ENCODE measurements around the gene NDUFC2.

Gene NDUFC2

GRCh38 chr11:78037056-78037455 is 42.6 kb downstream of the NDUFC2 start:
- CTCF ChIA-PET: interaction anchor here (8.2 kb wide), 1 partner anchor 9 kb away, joined by 89 read pairs; no protein-coding TSS in a partner anchor
- TF ChIP-seq CTCF (IDR thresholded peaks at IDR 0.05; ENCODE audit: control extremely low read depth, extremely low read depth, low read depth, missing control alignments): no peak
- no peak for DNase-seq (ENCODE audit: extremely low spot score)
- POLR2A ChIA-PET: no interaction called here

- ChIA-PET POLR2A (no interaction called here), CTCF (interaction anchor here (0.8 to 8.2 kb wide), 2 partner anchors 10 to 37 kb away, joined by 3 to 89 read pairs; no protein-coding TSS in a partner anchor)
- TF ChIP-seq CTCF (IDR thresholded peaks at IDR 0.05; ENCODE audit: control extremely low read depth, extremely low read depth, low read depth, missing control alignments): no peak
- no peak for DNase-seq (ENCODE audit: extremely low spot score)
Observed at GRCh38 chr11:78036313-78036712, 43.3 kb downstream of the NDUFC2 start.

DNA sequence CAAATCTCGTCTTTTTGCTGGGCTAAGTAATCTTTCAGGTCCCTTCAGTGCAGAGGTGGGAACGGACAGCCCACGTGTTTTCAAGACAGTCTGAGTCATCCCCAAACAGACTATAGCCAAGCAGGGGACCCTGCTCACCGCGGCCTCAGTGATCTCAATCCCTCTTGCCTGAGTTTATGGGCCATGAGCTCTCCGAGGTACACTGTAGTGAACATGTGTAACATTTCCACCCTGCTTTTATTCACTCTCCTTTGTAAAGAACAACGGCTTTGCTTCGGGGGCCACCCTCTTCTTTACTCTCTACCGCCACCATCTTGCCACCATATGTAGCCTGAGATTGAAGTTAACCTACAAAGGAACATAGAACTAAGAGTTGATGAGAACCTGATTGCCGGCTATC is 45.0 kb downstream of the NDUFC2 start:
- no peak for TF ChIP-seq CTCF (IDR thresholded peaks at IDR 0.05; ENCODE audit: control extremely low read depth, extremely low read depth, low read depth, missing control alignments)
- CTCF ChIA-PET: interaction anchor here (1.4 to 8.2 kb wide), 2 partner anchors 11 to 23 kb away, joined by 3 to 89 read pairs; no protein-coding TSS in a partner anchor
- no peak for DNase-seq (ENCODE audit: extremely low spot score)
- POLR2A ChIA-PET: interaction anchor here (1.1 kb wide), 1 partner anchor 16 kb away, joined by 4 read pairs; no protein-coding TSS in a partner anchor

DNA sequence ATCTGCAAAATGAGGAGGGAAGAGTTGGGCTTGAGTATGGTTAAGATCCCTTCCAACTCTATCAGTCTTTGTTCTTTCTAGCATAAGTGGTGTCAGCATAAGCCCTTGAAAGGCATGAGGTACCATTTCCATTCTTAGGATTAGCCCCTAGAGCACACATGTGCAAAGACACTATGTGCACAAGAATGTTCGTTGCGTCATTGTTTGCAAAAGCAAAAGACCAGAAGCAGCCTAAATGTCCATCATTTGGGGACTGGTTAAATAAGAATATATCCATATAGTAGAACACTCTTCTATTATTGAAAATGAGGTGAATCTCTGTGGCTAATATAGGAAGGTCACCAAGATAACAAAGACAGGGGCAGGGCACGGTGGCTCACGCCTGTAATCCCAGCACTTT is 46.6 kb downstream of the NDUFC2 start:
- TF ChIP-seq CTCF (IDR thresholded peaks at IDR 0.05; ENCODE audit: control extremely low read depth, extremely low read depth, low read depth, missing control alignments): no peak
- CTCF ChIA-PET: interaction anchor here (8.2 kb wide), 1 partner anchor 13 kb away, joined by 89 read pairs; no protein-coding TSS in a partner anchor
- POLR2A ChIA-PET: no interaction called here
- DNase-seq (ENCODE audit: extremely low spot score): no peak

GRCh38 chr11:78032090-78032489 is 47.6 kb downstream of the NDUFC2 start:
- ChIA-PET CTCF (interaction anchor here (8.2 kb wide), 1 partner anchor 14 kb away, joined by 89 read pairs; no protein-coding TSS in a partner anchor), POLR2A (interaction anchor here (2.0 kb wide), 1 partner anchor 37 kb away, joined by 6 read pairs; no protein-coding TSS in a partner anchor)
- no peak for TF ChIP-seq CTCF (IDR thresholded peaks at IDR 0.05; ENCODE audit: control extremely low read depth, extremely low read depth, low read depth, missing control alignments)
- no peak for DNase-seq (ENCODE audit: extremely low spot score)

DNA sequence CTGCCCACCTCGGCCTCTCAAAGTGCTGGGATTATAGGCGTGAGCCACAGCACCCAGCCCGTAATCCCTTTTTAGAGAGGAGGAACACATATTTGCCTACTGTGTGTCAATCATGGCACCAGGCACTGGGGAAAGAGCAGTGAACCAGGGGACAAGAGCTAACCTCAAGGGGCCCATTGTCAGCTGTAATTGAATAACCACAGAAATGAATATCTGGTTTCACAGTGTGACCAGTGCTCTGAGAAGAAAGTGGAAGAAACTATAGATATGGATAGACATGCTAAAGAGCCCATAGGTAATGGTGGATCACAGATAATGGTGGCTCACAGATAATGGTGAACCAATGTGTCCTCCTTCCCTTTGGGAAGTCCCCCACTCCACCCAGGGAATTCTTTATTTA is 48.0 kb downstream of the NDUFC2 start:
- TF ChIP-seq CTCF (IDR thresholded peaks at IDR 0.05; ENCODE audit: control extremely low read depth, extremely low read depth, low read depth, missing control alignments): no peak
- CTCF ChIA-PET: interaction anchor here (1.0 to 8.2 kb wide), 3 partner anchors 11 to 32 kb away, joined by 3 to 89 read pairs (median 3); no protein-coding TSS in a partner anchor
- POLR2A ChIA-PET: interaction anchor here (2.0 kb wide), 1 partner anchor 37 kb away, joined by 6 read pairs; no protein-coding TSS in a partner anchor
- DNase-seq (ENCODE audit: extremely low spot score): peak; percentile 41
